HG02852 (cell line): ENCODE measurements around the gene USP32.

Experiments used
- ATAC-seq: cut with Tn5 transposase; IDR thresholded peaks from one replicate; pipeline ENCODE4 v1.9.1; 2021; ENCODE audit warnings: mild to moderate bottlenecking, moderate library complexity; ENCODE audit not compliant: unreplicated experiment

USP32 gene

DNA sequence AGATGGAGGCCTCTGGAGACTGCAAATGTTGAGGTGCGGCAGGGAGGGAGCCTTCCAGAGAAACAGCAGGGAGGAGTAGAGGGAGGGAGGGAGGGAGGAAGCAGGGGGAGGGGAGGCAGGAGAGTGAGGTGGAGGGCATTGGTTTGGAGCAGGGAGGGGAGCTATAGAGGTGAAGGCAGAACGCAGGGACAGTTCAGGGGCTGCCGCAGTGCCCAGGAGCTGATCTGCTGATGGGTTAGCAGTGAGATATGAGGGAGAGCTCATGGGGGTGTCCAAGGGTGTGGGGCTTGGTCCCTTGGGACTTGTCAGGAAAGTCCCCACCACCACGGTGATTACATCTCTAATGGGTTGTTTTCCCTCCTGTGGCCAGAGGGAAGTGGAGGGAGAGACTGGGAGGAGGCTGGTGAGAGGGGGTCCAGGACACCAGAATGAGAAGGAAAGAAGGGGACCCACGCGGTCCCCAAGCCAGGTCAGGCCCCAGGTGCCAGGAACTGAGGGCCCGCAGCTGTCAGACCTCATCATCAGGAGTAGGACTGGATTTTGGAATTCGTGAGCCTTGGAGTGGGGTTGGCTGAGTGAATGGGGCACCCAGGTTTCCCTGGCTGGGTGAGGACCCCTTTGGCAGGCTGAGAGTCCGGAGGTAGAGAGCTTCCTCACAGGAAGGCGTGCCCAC is 231.0 kb downstream of the USP32 start:
- no peak for ATAC-seq

DNA sequence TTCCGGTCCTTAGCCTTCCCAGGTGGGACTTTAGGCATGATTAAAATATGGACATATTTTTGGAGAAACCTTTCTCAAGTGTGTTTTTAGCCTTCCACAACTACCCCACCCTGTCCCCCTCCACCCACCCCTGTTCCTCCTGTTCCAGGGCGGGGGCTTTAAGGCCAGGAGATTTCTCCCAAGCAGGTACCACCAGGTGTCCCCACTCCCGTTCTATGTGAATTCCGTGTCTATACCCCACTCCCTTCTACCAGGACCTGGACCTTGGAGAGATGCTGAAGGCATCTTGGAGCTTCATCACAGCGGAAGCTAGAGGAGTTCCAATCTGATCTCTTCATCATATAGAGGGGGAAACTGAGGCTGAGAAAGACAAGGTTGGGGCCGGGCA is 232.5 kb downstream of the USP32 start:
- no peak for ATAC-seq

DNA sequence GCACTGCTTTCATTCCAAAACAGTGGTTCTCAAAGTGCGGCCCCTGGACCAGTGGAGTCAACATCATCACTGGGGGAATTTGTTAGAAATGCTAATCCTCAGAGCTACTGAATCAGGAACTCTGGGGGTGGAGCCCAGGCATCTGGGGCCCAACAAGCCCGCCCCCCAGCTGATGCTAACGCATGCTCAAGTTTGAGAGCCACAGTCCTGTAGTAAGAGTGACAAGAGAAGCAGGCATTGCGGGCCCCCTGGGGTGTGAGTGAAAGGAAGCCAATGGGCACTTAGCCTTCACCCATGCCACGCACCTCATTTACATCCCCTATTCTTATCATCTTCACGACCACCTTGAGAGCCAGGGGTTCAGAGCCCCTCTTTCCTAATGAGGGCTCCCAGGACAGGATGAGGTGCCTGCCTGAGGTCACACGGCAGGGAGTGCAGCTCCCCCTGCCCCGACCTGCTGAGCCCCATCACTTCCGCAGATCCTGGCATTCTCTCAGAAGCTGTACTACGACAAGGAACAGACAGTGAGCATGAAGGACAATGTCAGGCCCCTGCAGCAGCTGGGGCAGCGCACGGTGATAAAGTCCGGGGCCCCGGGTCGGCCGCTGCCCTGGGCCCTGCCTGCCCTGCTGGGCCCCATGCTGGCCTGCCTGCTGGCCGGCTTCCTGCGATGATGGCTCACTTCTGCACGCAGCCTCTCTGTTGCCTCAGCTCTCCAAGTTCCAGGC is 233.0 kb downstream of the USP32 start:
- ATAC-seq: no peak

DNA sequence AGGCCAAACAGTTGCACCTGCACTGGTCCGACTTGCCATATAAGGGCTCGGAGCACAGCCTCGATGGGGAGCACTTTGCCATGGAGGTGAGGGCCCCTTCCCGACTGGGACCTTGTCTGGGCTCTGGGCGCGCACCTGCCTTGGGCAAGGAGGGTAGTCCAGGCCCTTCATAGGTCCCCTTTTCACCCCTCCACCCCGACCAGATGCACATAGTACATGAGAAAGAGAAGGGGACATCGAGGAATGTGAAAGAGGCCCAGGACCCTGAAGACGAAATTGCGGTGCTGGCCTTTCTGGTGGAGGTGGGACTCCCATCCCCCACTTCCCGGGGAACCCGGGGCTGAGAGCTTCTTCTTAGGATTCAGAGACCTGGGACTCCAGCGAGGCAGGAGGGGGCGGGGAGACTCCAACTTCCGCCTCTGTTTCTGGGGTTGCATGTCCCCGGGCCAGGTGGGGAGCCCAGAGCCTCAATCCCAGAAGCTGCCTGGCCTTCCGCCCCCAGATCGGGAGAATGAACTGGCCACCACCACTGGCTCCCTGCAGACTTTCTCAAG is 234.4 kb downstream of the USP32 start:
- ATAC-seq: no peak

DNA sequence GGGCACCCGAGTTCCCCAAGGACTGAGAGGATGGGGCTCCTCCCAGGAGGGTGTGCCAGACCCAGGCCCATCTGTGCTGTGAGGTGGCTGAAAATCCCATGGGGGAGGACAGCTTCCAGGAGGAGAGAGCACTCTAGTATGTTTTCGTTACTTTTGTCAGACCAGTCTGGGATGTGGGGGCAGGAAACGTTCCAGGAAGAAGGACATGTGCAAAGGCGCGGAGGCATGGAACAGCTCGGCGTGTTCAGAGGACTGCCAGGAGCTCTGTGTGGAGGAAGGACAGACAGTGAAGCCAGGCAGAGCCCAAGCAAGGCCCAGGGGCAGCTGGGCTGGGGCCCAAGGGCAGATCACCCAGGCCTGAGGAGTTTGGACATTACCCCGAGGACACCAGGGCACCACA is 235.2 kb downstream of the USP32 start:
- ATAC-seq: no peak

DNA sequence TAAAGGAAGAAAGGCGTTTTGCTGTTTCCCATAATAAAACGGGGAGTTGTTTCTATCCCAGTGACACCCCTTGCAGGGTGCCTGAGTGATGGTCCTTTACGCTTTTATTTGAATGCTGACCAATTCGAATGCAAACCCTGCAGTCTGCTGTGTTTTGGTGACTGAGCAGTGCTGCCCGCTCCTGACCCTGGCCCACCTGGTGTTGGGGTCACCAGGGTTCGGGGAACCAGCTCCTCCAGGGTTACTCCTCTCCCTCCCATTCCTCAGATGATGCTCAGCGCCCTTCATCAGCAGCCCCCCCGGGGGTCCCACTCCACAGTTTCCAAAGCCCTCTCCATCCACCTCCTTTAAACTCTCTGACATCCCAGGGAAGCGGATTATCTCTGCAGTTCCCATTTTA is 236.1 kb downstream of the USP32 start:
- ATAC-seq: no peak

DNA sequence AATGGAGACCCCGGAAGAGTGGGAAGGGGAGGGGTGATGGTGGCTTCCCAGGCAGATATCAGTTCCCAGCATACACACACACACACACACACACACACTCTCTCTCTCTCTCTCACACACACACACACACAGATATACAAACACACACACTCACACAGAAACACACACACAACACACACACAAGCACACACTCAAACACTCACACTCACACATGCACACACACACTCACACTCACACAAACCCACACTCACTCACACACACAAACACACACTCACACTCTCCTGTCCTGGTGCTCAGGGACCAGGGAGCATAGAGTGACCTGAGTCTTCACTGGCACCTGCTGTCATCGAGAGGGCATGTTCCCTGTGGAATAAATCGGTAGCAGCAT is 236.5 kb downstream of the USP32 start:
- no peak for ATAC-seq

DNA sequence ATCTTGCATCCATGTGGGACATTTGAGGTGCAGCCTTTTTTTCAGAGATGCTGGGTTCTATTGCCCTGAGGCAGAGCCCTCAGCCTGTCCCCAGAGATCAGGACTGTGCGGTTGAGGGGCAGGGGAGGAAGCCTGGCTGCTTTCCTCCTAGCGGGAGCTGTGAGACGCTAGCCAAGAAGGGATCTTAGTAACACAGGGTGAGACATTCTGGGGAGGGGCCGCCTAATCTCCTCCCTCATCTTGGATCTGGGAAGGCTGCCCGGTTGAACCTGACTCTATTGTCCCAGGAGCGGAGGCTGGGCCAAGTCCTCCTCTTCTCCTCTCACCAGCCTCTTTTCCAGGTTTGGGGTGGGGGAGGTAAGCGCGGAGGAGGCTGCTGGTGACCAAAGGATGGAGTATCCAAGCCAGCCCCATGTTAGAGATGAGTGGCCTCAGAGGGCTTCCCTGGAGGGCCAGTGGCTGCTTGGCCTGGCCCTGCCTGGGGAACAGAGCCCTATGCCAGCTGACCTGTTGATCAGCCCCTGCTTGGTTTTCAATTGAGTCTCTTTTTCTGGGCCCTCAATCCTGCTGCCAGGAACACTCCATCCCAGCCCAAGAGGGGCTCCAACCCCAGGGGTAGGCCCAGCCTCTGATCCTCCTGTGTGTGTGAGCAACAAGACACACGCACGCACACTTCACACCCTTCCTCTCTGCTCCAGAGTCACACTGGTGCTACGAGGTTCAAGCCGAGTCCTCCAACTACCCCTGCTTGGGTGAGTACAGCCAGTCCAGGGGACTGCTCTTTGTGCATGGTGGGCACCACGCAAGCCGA is 237.1 kb downstream of the USP32 start:
- no peak for ATAC-seq

DNA sequence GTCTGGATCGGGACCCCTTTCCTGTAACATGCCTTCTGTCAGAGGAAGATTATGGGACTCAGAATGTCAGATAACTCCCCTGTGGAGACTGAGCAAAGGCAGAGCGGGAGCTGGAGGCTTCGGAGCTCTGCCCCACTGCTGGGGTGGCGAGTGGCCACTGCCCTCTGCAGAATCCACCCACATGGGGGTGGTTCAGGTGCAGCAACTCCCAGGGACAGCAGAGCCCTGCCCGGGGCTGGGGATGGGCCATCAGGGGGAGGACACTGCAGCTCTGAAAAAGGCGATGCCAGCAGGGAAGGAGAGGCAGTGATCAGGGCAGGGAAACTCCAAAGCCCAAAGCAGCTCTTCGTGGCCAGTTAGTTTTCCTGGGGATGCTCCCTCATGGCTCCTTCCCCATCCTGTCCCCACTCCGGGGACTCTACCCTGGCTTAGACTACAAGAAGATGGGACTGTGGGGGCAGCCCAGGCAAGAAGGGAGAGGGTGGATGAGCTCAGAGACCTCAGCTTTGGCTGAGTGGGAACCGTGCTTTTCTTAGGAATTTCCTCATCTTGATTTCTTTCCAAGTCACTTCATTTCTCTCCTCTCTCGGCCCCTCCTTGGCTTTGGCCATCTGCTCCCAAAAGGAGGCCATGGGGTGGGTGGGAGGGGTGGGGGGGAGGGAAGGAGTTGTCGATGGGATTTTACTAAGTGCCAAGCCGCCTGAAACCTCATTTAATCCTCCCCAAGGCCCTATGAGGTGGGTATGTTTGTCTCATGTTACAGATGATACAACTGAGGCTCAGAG is 238.1 kb downstream of the USP32 start:
- no peak for ATAC-seq

DNA sequence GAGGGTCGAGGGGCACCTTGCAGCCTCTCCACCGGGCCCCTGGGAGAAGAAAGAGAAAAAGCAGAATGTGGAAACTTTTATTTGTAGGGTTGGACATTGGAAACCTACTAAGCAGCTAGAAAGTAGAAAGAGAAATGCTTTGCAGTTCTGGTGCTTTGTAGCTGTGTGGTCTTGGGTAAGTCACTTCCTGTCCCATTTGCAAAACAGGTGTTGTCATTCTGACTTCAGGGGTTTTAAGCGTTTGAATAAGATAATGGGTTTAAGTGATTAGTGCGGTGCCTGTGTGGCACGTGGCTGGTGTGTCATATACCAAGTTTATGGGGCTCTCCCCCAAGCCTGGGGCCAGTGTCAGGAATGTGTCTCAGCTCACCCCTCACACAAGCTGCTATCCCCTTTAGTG is 240.6 kb downstream of the USP32 start:
- ATAC-seq: no peak

DNA sequence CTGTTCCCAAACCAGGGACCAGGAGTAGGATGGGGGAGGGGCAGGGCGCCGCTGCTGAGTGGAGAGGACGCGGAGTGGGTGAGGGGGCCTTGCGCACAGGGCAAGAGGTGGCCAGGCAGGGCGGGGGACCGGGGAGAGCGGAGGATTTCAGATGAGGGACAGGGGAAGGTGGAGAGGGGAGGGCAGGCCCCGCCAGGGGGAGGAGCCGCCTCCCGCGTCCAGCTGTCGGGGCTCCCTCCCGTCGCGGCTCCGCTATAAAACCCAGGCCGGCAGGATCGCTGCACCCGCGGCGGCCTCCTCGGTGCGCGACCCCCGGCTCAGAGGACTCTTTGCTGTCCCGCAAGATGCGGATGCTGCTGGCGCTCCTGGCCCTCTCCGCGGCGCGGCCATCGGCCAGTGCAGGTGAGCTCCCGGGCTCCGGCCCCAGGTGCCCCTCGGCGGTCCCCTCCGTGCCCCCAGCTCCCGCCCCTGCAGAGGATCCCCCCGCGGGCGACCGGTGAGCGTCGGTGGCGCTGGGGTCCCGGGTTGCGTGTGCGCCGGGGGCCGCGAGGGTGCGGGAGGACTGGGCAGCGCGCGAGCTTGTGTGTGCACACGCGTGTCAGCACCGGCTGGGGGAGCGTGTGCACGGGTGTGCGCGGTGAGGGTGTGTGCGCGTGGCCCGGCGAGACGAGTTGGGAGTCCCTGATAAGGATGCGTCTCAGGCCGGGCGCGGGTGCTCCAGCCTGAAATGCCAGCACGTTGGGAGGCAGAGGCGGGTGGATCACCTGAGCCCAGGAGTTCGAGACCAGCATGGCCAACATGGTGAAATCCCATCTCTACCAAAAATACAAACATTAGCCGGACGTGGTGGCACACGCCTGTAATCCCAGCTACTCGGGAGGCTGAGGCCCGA is 242.0 kb downstream of the USP32 start, which contains the start of gene CA4:
Gene CA4, plus strand, starts transcription at position 283 of the 892 bp plus-strand sequence. Its CDS starts 62 bp downstream, at position 345.
- no peak for ATAC-seq

DNA sequence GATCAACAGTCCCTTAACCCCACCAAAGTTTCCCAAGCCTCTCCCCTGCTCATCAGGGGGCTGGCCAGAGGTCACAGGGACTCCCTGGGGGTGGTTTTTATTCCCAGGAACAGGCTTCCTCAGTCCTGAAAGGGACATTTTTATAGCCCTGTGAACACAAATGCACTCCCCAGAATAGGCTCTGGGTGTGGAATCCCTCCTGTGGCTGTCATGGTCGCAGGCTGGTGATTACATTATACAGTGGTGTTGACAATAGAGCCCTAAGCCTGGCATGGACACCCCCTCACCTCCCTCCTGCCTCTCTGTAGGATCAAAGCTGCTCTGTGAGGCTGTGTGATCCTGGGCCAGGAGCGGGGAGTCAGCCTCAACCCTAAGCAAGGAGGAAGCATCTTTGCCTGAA is 243.6 kb downstream of the USP32 start:
- ATAC-seq: no peak

DNA sequence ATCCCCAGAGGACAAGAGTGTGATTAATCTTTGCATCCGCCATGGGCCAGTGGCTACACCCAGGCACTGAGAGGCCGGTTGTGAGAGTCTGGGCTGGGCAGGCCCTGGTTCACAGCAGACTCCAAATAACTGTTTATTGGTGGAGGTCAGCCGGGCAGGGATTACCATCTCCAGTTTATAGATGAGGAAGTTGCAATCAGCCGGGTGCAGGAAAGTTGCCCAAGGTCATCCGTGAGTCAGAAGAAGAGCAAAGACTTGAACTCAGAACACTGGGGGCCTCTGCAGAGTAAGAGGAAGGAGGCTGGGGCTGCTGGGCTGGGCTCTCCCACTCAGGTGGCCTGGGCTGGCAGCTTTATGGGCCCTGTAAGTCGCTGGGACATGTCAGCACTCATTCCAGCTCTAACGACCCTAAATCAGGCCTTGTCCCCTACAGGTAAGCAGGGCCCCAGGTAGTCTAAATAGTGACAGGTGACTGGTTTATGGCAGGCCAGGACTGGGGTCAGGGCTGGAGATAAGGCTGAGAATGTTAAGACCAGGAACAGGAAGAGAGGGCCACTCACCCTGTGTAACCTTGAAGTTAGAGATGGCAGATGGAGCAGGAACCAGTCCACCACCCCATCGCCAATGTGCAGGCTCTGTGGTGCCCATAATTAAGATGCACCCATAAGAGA is 244.2 kb downstream of the USP32 start:
- ATAC-seq: no peak

DNA sequence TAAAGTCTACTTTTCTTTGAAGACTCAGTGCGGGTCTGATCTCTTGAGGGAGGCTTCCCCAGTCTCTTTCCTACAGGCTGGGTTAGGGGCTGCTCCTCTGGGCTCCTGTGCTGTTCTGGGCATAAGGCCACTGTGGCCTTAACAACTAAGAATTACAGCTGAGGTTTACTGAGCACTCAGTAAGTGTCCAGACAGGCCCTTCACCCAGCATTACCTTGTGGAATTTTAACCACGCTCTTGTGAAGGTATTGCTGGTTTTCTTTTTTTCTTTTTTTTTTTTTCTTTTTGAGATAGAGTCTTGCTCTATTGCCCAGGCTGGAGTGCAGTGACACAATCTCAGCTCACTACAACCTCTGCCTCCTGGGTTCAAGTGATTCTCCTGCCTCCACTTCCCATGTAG is 245.7 kb downstream of the USP32 start:
- ATAC-seq: no peak

DNA sequence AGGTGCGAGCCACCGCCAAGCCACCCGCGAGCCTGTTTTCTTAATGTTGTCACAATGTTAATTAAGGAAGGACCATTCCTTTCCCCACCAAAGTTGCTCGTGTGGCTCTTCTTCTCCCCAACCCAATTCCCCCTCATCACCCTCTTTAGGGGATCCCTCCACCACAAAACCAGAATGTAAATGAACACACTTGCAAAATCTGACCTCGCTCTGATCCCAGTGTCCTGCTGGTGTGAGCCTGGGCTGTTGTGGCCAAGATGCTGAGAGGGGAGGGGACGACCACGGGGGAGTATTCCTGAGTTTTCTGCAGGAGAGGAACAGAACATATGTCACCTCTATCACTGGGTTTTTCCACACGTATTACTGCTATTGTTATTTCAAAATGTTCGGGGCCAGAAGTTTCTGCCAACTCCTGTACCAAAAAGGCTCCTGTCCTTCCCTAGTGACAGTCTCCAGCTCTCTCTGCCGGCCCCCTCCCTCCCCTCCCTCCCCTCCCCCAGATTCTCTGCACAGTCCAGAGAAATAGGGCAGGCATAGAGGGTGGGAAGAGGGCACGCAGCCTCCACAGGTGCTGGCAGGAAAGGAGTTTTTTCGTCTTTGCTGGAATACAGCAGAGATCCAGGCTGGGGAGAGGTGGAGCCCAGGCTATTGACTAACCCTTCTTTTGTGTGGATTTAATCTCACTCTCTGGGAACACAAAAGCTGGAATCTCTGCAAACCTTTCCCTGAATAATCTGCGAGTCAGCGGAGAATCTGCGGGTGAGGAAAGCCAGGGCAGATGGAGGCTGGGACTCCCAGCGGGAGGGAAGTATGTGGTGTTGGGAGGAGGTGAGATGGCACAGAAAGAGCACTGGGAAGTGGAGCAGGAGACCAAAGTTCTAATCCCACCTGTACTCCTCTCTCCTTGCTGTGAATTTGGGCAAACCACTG is 246.7 kb downstream of the USP32 start:
- ATAC-seq: no peak

DNA sequence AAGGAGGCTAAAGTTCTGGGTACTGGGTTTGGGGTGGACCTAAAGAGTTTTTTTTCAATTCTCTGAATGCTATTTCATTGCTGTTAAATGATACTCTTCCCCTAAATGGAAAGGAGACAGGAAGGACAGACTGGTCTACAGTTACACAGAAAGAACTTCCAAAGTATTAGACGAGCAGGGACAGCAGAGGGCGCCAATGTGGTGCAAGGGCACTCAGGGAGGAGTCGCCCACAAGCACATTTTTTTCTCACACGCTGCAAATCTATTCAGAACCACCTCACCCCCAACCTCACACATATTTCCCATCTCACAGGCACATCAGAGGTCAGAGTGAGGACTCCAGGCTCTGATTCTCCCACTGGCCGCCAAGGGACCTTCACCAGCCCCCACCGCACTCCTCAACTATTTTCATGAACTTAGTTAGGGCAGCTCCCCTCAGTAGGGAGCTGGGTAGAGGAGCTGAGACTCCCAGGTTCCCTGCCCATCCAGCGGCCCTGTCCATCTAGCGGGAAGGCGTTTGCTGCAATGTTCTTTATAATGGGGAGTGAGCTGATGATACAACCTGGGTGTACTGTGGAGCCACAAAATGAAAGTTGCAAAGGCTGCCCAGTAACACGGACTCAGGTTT is 248.9 kb downstream of the USP32 start:
- ATAC-seq: no peak

DNA sequence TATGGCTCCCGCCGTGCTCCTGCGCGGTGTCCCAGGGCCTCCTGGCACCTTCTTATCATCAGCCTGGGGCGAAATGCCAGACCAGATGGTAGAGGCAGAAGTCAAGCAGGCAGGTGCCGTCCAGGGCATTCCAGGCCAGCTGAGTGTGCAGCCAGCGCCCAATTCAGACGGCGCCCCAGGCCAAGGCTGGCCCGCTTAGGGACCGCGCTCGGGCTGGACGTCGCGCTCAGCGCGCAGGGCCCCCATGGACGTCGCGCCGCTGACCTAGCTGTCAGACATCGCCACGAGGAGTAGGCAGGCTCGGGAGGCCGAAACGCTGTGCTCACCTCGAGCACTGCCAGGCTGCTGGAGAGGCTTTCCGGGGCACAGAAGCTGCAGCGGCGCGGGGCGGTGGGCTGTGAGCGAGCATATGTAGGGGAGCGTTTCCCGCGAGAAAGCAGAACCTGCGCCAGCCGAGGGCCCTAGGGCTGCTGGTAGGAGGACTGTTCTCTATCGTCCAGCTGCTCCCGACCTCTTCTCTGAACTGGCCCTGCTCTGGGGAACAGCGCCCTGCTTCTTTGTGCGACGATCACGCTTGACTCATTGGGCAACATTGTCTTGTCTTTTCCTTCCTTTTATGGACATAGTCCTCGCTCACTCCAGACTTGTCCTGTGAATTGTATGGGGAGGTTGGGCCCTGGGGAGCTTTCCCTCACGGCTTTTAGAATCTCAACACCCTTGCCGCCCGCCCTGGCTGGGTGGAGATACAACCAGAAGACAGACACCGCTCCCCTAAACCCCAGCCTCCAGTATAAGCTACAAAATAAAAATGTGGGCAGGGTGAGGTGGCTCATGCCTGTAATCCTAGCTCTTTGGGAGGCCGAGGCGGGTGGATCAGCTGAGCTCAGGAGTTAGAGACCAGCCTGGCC is 250.6 kb downstream of the USP32 start:
- no peak for ATAC-seq
